ENCODE measurements around the gene TMEM169. TPM values are rescaled to one million over a fixed set of nuclear protein-coding genes. Genes with fewer than 3 reads are reported as not detected.

Gene TMEM169
- total and polyA plus RNA-seq, 9 of the 15 experiments (the other 6 are each of a cell fraction or from before 2014, with no cell fraction given): 0.01 to 0.09 (median 0.04) TPM; not detected in 5

DNA sequence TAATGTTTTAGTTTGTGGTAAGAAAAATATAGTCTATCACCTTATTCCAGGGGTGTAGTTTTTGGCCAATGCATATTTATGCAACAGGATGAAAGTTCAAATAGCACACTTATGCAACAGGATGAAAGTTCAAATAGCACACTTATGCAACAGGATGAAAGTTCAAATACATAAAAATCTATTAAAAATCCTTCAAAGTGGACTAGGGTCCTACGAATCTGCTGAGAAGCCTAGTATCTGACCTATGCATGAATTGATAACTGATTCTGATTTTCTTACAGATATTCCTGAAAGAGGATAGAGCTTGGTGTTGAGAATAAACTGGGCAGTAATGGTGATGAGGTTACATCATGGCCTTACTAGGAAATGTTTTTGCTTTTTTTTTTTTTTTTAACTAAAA lies 2.9 kb upstream of the TMEM169 start (continued):
- no peak for TF ChIP-seq FOXP1 (CRISPR knock-in tag; IDR thresholded peaks at IDR 0.05)
- TF ChIP-seq NR2C2 (CRISPR knock-in tag; IDR thresholded peaks at IDR 0.05): no peak
- TF ChIP-seq NR2C2 (tag; IDR thresholded peaks at IDR 0.05): peak; percentile 79; the same call in 1 of the 2 replicates
- TF ChIP-seq ATF4 (CRISPR knock-in tag; IDR thresholded peaks at IDR 0.05): peak; percentile 77
- no peak for TF ChIP-seq MXI1 (IDR thresholded peaks at IDR 0.05; ENCODE audit: low read depth, low read length)
- TF ChIP-seq, protein P1, sequence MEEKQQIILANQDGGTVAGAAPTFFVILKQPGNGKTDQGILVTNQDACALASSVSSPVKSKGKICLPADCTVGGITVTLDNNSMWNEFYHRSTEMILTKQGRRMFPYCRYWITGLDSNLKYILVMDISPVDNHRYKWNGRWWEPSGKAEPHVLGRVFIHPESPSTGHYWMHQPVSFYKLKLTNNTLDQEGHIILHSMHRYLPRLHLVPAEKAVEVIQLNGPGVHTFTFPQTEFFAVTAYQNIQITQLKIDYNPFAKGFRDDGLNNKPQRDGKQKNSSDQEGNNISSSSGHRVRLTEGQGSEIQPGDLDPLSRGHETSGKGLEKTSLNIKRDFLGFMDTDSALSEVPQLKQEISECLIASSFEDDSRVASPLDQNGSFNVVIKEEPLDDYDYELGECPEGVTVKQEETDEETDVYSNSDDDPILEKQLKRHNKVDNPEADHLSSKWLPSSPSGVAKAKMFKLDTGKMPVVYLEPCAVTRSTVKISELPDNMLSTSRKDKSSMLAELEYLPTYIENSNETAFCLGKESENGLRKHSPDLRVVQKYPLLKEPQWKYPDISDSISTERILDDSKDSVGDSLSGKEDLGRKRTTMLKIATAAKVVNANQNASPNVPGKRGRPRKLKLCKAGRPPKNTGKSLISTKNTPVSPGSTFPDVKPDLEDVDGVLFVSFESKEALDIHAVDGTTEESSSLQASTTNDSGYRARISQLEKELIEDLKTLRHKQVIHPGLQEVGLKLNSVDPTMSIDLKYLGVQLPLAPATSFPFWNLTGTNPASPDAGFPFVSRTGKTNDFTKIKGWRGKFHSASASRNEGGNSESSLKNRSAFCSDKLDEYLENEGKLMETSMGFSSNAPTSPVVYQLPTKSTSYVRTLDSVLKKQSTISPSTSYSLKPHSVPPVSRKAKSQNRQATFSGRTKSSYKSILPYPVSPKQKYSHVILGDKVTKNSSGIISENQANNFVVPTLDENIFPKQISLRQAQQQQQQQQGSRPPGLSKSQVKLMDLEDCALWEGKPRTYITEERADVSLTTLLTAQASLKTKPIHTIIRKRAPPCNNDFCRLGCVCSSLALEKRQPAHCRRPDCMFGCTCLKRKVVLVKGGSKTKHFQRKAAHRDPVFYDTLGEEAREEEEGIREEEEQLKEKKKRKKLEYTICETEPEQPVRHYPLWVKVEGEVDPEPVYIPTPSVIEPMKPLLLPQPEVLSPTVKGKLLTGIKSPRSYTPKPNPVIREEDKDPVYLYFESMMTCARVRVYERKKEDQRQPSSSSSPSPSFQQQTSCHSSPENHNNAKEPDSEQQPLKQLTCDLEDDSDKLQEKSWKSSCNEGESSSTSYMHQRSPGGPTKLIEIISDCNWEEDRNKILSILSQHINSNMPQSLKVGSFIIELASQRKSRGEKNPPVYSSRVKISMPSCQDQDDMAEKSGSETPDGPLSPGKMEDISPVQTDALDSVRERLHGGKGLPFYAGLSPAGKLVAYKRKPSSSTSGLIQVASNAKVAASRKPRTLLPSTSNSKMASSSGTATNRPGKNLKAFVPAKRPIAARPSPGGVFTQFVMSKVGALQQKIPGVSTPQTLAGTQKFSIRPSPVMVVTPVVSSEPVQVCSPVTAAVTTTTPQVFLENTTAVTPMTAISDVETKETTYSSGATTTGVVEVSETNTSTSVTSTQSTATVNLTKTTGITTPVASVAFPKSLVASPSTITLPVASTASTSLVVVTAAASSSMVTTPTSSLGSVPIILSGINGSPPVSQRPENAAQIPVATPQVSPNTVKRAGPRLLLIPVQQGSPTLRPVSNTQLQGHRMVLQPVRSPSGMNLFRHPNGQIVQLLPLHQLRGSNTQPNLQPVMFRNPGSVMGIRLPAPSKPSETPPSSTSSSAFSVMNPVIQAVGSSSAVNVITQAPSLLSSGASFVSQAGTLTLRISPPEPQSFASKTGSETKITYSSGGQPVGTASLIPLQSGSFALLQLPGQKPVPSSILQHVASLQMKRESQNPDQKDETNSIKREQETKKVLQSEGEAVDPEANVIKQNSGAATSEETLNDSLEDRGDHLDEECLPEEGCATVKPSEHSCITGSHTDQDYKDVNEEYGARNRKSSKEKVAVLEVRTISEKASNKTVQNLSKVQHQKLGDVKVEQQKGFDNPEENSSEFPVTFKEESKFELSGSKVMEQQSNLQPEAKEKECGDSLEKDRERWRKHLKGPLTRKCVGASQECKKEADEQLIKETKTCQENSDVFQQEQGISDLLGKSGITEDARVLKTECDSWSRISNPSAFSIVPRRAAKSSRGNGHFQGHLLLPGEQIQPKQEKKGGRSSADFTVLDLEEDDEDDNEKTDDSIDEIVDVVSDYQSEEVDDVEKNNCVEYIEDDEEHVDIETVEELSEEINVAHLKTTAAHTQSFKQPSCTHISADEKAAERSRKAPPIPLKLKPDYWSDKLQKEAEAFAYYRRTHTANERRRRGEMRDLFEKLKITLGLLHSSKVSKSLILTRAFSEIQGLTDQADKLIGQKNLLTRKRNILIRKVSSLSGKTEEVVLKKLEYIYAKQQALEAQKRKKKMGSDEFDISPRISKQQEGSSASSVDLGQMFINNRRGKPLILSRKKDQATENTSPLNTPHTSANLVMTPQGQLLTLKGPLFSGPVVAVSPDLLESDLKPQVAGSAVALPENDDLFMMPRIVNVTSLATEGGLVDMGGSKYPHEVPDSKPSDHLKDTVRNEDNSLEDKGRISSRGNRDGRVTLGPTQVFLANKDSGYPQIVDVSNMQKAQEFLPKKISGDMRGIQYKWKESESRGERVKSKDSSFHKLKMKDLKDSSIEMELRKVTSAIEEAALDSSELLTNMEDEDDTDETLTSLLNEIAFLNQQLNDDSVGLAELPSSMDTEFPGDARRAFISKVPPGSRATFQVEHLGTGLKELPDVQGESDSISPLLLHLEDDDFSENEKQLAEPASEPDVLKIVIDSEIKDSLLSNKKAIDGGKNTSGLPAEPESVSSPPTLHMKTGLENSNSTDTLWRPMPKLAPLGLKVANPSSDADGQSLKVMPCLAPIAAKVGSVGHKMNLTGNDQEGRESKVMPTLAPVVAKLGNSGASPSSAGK (IDR thresholded peaks at IDR 0.05): no peak
- TF ChIP-seq KAT7 (CRISPR knock-in tag; IDR thresholded peaks at IDR 0.05; ENCODE audit: borderline replicate concordance): no peak
- TF ChIP-seq SP2 (IDR thresholded peaks at IDR 0.05; ENCODE audit: extremely low read depth, low read depth, low read length, poor library complexity, severe bottlenecking): no peak
- TF ChIP-seq CBX3 (IDR thresholded peaks at IDR 0.05; ENCODE audit: borderline replicate concordance in 1 of 2, low read length in 2 of 2): no peak
- TF ChIP-seq ZNF668 (CRISPR knock-in tag; IDR thresholded peaks at IDR 0.05): no peak
- TF ChIP-seq ATF3 (IDR thresholded peaks at IDR 0.05): peak; percentile 53; the same call in 1 of the 2 replicates
- no peak for TF ChIP-seq ATF3 (CRISPR knock-in tag; conservative IDR thresholded peaks at IDR 0.05)
- TF ChIP-seq, protein P2, sequence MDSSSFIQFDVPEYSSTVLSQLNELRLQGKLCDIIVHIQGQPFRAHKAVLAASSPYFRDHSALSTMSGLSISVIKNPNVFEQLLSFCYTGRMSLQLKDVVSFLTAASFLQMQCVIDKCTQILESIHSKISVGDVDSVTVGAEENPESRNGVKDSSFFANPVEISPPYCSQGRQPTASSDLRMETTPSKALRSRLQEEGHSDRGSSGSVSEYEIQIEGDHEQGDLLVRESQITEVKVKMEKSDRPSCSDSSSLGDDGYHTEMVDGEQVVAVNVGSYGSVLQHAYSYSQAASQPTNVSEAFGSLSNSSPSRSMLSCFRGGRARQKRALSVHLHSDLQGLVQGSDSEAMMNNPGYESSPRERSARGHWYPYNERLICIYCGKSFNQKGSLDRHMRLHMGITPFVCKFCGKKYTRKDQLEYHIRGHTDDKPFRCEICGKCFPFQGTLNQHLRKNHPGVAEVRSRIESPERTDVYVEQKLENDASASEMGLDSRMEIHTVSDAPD (CRISPR knock-in tag; IDR thresholded peaks at IDR 0.05): no peak
- TF ChIP-seq ZNF165 (CRISPR knock-in tag; IDR thresholded peaks at IDR 0.05; ENCODE audit: borderline replicate concordance): no peak

Measured in K562 (cell line).